Choroid plexus epithelial cell (primary cell): ENCODE measurements around the gene RFTN1.

Source experiments
- DNase-seq: peaks from one replicate; pipeline ENCODE4 v3.0.0-alpha.2; 2010; ENCODE audit warnings: low read depth
- H3K4me3 ChIP-seq: 2 replicates; pipeline ENCODE4 v1.5.1; 2011; ENCODE audit warnings: low read depth, mild to moderate bottlenecking, control low read depth, low read length, moderate library complexity
- CTCF ChIP-seq: conservative IDR thresholded peaks from 2 replicates; pipeline ENCODE4 v1.5.1; 2011; ENCODE audit warnings: low read depth, mild to moderate bottlenecking, control low read depth, inconsistent platforms, low read length, moderate library complexity

Gene RFTN1

GRCh38 chr3:16409032-16409431 lies 104.5 kb downstream of the RFTN1 start:
- no peak for DNase-seq
- no peak overlapping the region for H3K4me3 ChIP-seq
- no peak for TF ChIP-seq CTCF

GRCh38 chr3:16407366-16407765 lies 106.1 kb downstream of the RFTN1 start:
- peak; percentile 18 for DNase-seq
- TF ChIP-seq CTCF: no peak
- H3K4me3 ChIP-seq: no peak overlapping the region

GRCh38 chr3:16406579-16406978 lies 106.9 kb downstream of the RFTN1 start:
- DNase-seq: no peak
- no peak overlapping the region for H3K4me3 ChIP-seq
- TF ChIP-seq CTCF: no peak

GRCh38 chr3:16406166-16406565 lies 107.3 kb downstream of the RFTN1 start:
- no peak overlapping the region for H3K4me3 ChIP-seq
- TF ChIP-seq CTCF: no peak
- DNase-seq: no peak

GRCh38 chr3:16404349-16404895 lies 109.1 kb downstream of the RFTN1 start:
- no peak for TF ChIP-seq CTCF
- no peak for DNase-seq
- no peak overlapping the region for H3K4me3 ChIP-seq

GRCh38 chr3:16402451-16402850 lies 111.0 kb downstream of the RFTN1 start:
- TF ChIP-seq CTCF: no peak
- no peak overlapping the region for H3K4me3 ChIP-seq
- peak; percentile 63 for DNase-seq

- no peak for TF ChIP-seq CTCF
- no peak for DNase-seq
Observed at GRCh38 chr3:16401273-16401672, 112.2 kb downstream of the RFTN1 start.

More at GRCh38 chr3:16401273-16401672, 112.2 kb downstream of the RFTN1 start:
- H3K4me3 ChIP-seq: no peak overlapping the region
